ENCODE results near the gene NAT8L. TPM values are rescaled to one million over a fixed set of nuclear protein-coding genes. Genes with fewer than 3 reads are reported as not detected.

The NAT8L gene
- total and polyA plus RNA-seq, 2 of the 4 experiments (the other 2 are of a cell fraction) = 0.05 TPM; not detected in 1

DNA sequence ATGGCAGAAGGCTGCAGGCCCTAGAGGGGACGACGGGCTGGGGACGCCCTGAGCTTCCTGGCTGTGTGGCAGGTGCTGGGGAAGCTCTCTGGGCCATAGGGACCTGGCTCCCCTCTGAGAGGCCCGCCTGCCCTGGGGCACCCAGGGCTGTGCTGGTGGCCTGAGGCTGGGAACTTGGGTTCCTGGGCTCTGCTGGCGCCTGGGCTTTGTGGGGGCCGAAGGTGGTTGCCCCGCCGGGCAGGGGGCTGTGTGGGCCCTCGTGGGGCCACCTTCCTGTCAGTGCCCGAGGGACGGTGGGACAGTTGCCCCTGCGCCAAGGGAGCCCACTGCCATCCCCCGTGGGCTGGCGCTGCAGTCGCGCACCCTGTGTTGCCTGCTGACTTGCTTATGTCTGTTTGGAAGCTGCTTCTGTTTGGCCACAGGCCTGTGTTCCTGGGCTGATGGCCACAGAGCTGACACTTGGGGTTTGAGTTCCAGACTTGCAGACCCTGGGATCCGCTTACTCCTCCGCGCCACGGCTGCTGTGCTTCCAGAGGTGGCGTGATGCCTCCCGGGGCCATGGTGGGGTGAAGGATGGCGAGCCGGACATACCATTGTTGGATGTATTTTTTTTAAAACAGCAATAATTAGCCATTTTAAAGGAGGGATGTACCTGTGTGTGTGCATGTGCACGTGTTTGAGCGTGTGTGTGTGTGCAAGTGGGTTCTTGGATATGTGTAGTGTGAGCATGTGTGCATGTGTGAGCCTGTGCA lies 8.5 kb downstream of the NAT8L start:
- H3K79me1 ChIP-seq (ENCODE audit: low read depth in 1 of 2, low read length in 2 of 2) = no peaks in the 10 kb centered on the region
- H3K56ac ChIP-seq (ENCODE audit: extremely low read depth, insufficient read depth, low read length) = no peak overlapping the region
- dilution Hi-C loops (cut with HindIII; ENCODE audit: low sequenced_read_pairs, unreplicated experiment) = no loop called here
- no peak overlapping the region for H3K4me3 ChIP-seq (ENCODE audit: insufficient read depth, low read depth, low read length)
- ATAC-seq (ENCODE audit: low read depth) (no peak), DNase-seq (no peak)
- no peak overlapping the region for H2BK20ac ChIP-seq (ENCODE audit: low read depth, low read length)
- no peak overlapping the region for H2AK5ac ChIP-seq (ENCODE audit: low read depth, low read length)
- H3K18ac ChIP-seq (ENCODE audit: low read depth, low read length) = no peak overlapping the region
- no peaks in the 10 kb centered on the region for H3K4me1 ChIP-seq (ENCODE audit: control insufficient read depth, insufficient read depth, low read length)
- 76% methylated on average over 7 of the region's 26 CpGs; no CpG with 5 or more reads in 1 of the 2 experiments for WGBS, 2 experiments (ENCODE audit: extremely low coverage in 2 of 2, insufficient read length in 1 of 2)
- ChIA-PET CTCF (no interaction called here), POLR2A (ENCODE audit: unreplicated experiment) (no interaction called here)
- peak overlapping the region; percentile 23 for H2AK9ac ChIP-seq (replicated peaks; ENCODE audit: low read depth, low read length, poor library complexity)
- no peak overlapping the region for H2BK5ac ChIP-seq (ENCODE audit: low read depth, low read length, poor library complexity, severe bottlenecking)
- H3K27ac ChIP-seq (ENCODE audit: insufficient read depth, low read length) = no peak overlapping the region
- H2AFZ ChIP-seq (replicated peaks; ENCODE audit: low read length, poor library complexity) = no peak overlapping the region
- H3K36me3 ChIP-seq (ENCODE audit: control insufficient read depth, insufficient read depth, low read length) = no peaks in the 10 kb centered on the region
- H2BK15ac ChIP-seq (ENCODE audit: low read depth, low read length) = no peak overlapping the region
- no peak overlapping the region for H3K14ac ChIP-seq (replicated peaks; ENCODE audit: low read depth, low read length)
- no peak overlapping the region for H3K9ac ChIP-seq (ENCODE audit: low read depth, low read length)
- peaks cover 6% of the 10 kb centered on the region; the same call in 1 of the 2 replicates for H3K27me3 ChIP-seq (ENCODE audit: control insufficient read depth, insufficient read depth, low read length)
- no peak overlapping the region for H4K91ac ChIP-seq (ENCODE audit: insufficient read depth, low read depth, low read length)
- H4K20me1 ChIP-seq (ENCODE audit: insufficient read depth, low read length) = no peaks in the 10 kb centered on the region
- BruUV-seq (replicated peaks) = no TSS peak
- no peak overlapping the region for H3K4ac ChIP-seq (ENCODE audit: low read depth, low read length)
- no peak overlapping the region for H4K5ac ChIP-seq (ENCODE audit: low read depth, low read length)
- intact Hi-C loops (cut with micrococcal nuclease) = no loop called here
- H2BK120ac ChIP-seq (ENCODE audit: low read depth, low read length) = no peak overlapping the region
- no peak overlapping the region for H3K4me2 ChIP-seq (ENCODE audit: low read depth, low read length)
- in situ Hi-C loops (cut with MboI; ENCODE audit: low sequenced_read_pairs) = no loop called here
- no peak for TF ChIP-seq RFX5 (IDR thresholded peaks at IDR 0.05; ENCODE audit: low read depth, low read length)
- no peak for TF ChIP-seq BHLHE40 (IDR thresholded peaks at IDR 0.05; ENCODE audit: low read depth, low read length)
- no peak for TF ChIP-seq MXI1 (IDR thresholded peaks at IDR 0.05; ENCODE audit: borderline replicate concordance, low read depth, low read length)
- TF ChIP-seq POLR2A (IDR thresholded peaks at IDR 0.05; ENCODE audit: low read depth, low read length) = no peak
- TF ChIP-seq RCOR1 (IDR thresholded peaks at IDR 0.05; ENCODE audit: insufficient replicate concordance, low read length) = no peak
- TF ChIP-seq CEBPB (IDR thresholded peaks at IDR 0.05; ENCODE audit: low read depth, low read length) = no peak
- TF ChIP-seq MAFK (IDR thresholded peaks at IDR 0.05; ENCODE audit: low read depth, low read length) = no peak
- no peak for TF ChIP-seq CTCF (conservative IDR thresholded peaks at IDR 0.05; ENCODE audit: low read depth, low read length)
- TF ChIP-seq CHD1 (IDR thresholded peaks at IDR 0.05; ENCODE audit: low read depth, low read length) = no peak
- TF ChIP-seq, protein P1, sequence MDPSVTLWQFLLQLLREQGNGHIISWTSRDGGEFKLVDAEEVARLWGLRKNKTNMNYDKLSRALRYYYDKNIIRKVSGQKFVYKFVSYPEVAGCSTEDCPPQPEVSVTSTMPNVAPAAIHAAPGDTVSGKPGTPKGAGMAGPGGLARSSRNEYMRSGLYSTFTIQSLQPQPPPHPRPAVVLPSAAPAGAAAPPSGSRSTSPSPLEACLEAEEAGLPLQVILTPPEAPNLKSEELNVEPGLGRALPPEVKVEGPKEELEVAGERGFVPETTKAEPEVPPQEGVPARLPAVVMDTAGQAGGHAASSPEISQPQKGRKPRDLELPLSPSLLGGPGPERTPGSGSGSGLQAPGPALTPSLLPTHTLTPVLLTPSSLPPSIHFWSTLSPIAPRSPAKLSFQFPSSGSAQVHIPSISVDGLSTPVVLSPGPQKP (IDR thresholded peaks at IDR 0.05; ENCODE audit: borderline replicate concordance, low read depth, low read length) = no peak
- no peak for TF ChIP-seq FOS (IDR thresholded peaks at IDR 0.05; ENCODE audit: low read depth, low read length)
- no peak for TF ChIP-seq MAZ (IDR thresholded peaks at IDR 0.05; ENCODE audit: borderline replicate concordance, low read depth, low read length)
- no peak overlapping the region for H3K23ac ChIP-seq (ENCODE audit: low read depth, low read length)
- H3K9me3 ChIP-seq (ENCODE audit: control insufficient read depth, insufficient read depth, low read length) = no peaks in the 10 kb centered on the region
- H4K8ac ChIP-seq (ENCODE audit: low read depth in 2 of 2, low read length in 2 of 2) = no peak overlapping the region
- H3K9me1 ChIP-seq (ENCODE audit: insufficient read depth, low read length) = peaks cover 6% of the 10 kb centered on the region; the same call in 1 of the 2 replicates
